GM10847 (cell line): ENCODE measurements around the gene BABAM2.

Source experiments
- POLR2A ChIP-seq: IDR thresholded peaks from 2 replicates; pipeline ENCODE4 v1.6.1; 2011; ENCODE audit not compliant: insufficient read length; ENCODE audit errors: extremely low read depth

BABAM2 gene

DNA sequence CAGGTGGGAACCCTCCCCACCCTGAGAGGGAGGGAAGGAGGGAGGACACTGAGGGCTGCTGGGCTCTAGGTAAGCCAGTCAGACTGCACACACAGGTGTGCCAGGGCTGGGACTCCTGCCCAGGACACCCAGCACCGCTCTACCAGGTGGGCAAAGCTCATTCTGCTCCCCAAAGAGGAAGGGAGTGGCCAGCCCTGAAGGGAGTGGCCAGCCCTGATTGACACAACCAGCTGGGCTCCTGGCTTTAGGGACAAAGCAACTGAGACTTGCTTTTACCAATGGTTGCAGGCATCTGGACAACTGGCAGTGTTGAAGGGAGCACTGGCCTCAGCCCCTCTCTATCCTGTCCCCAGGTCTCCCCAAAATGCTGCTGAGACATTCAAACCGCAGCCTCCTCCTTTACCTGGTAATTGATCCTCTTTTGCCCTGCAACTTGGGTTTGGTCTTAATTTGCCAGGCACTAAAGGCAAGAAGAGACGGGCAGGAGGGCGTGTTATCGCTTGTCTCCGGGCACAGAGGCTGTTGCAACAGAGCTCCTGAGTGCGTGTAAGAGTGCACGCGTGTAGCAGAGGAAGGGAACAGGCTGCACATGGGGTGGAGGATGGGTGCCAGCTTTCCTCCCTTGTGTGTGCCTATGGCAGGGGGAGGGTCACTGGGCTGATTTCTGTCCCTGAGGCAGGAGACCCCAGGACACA lies 487.6 kb downstream of the BABAM2 start:
- TF ChIP-seq POLR2A = no peak

DNA sequence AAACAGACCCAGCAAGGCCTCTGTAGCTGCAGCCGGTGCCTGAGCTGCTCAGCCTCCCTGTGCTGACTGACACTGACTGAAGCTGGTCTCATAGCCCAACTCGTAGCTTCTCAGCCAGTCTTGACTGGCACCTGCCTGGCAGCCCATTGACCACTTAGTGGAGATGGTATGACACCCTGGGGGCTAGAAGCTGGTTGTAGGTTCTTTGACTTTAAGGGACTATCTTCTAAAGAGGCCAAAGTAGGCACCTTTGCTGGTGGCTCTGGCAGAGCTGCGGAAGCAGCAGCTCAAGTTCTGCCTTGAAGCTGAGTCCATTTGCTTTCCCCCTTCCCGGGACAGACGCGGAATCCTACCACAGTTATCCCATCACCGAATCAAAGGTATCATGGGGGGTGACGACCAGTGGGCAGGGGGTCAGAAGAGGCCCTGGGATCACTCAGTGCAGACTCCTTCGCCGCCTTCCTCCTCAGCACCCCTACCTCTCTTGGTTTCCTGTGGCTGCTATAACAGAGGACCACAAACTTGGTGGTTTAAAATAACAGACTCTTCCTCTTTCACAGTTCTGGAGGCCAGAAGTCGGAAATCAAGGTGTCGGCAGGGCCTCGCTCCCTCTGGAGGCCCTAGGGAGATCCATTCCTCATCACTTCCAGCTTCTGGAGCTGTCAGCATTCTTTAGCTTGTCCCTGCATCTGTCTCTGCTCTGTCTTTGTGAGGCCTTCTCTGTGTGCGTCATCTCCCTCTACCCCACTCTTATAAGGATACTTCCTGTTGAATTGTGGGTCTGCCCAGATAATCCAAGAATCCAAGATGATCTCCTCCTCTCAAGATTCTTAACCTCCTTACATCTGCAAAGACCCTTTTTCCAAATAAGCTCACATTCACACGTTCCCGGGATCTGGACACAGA lies 488.4 kb downstream of the BABAM2 start:
- TF ChIP-seq POLR2A = no peak

DNA sequence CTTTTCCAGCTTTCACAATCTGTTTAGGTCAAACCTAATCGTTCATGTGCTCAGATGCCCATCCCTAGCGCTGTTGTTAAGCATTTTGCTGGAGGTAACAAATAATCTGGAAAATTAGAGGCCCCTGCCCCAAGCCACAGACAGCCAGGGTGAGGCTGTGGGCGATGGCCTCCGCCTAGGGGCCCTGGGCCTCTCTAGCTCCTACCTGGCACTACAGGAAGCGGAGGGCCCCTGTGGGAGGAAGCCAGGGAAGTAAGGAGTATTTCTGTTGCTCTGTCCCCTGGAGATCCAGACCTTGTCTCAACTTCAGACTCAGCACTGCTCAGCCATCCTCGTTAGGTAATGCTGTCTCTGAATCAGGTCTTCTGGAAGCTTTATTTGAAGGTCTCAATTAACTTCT lies 489.7 kb downstream of the BABAM2 start:
- no peak for TF ChIP-seq POLR2A

DNA sequence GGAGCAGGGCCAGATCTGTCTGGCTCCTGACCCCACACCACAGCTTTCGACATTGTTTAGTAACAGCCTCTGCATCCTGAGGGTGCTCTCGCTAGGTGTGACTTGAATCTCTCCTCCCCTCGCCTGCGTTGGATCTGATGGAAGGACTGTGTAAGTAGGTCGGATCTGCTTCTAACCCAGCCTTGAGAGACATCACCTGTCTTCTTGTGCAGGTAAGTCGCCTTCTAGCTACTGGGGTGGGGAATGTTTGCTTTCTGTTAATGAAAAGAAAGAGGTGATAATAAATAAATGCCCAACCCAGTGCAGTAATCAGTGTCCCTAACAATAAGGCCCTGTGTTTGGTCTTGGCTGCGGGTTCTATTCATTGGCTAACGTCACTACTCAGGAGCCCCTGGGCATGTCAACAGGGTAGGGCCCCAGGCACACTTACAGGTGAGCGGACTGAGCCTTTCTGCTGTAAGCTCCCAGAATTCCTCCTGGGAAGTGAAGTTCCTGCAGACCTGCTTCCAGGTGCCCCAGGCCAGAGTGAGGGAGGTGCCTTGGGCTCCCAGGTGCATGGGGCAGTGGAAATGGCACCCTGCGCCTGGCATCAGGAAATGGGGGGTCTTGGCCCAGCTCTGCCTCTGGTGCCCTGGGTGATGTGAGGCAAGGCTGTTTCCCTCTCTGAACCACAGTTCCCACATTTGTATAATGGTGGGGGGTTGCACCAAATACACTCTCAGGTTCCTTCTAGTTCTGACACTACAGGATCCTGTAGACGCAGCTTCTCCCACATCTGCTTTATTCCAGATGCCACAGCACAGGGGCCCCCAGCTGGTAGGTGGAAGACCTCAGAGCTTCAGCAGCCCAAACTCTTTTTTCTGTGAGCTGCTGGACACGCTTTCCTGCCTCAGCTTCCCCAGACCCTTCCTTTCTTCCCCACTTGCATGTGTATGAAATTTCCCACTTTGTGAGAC lies 491.0 kb downstream of the BABAM2 start:
- TF ChIP-seq POLR2A = no peak

DNA sequence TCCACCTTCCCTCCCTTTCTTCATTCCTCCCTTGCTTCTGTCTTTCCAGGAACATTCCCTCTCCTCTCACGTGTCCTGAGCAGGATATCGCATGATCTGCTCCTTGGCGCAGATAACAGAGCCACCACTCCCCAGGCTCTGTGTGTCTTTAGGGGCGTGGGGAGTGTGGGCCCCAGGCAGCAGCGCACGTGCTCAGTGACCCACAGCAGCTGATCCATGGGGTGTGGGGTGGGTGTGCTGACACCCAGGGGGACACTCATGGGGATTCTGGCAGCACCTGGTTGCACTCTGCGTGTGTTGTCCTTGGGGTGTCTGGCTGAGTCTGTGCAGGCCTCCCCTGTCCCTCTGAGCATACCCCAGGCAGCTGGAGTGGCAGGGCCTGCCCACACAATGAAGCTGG lies 492.2 kb downstream of the BABAM2 start:
- no peak for TF ChIP-seq POLR2A

DNA sequence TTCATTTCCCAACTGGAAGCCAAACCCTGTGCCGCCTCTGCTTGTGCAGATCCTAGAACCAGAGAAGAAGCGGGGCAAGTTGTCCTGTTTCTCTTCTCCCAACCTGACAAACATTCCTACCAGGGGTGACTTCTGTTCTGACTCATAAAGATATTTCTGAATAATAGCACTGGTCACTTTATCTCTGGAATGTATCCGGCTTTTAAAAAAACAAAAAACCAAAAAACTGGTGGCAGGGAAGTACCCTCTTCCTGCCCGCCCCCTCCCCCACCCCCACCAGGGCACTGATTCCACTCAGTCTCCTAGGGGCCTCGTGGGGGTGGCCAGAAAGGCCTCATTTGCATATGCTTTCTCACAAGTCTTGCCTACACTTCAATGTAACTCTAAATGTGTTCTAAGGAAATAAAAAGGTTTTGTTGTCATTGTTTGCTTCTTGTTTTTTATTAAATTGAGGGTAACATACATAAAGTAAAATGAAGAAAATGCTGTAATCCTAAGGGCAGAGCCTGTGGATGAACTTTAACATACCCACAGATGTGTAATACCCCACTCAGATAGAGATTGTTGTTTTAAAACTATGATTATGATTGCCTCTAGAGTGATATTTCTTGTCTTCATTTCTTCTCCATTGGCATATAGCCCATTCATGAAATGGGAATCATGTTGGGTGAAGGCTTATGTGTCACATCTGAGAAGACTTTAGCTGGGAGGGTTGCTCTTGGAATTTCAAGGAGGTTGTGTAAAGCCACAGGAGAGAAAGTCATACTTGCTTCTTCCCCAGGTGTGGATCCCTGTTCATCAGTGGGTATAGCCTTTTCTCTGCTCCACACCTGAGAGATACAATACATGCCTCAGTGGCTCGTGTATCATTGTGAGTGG lies 496.8 kb downstream of the BABAM2 start:
- TF ChIP-seq POLR2A = no peak
